Measurements from ENCODE around the gene COPS7A. TPM values are rescaled to one million over a fixed set of nuclear protein-coding genes. Genes with fewer than 3 reads are reported as not detected.

The COPS7A gene
- total RNA-seq, 1 experiment from 2014 or later, result 67.8 TPM

Other genes starting within 250 kb of the COPS7A start
- 265 TPM for gene MRPL51, start 230.8 kb upstream of the COPS7A start, total RNA-seq (2021; ENCODE audit: unreplicated experiment)
- 177 TPM for gene NCAPD2, start 229.9 kb upstream of the COPS7A start, total RNA-seq (2021; ENCODE audit: unreplicated experiment)
- 5,901 TPM for gene GAPDH, start 189.5 kb upstream of the COPS7A start, total RNA-seq (2021; ENCODE audit: unreplicated experiment)
- 0.34 TPM for gene IFFO1, start 168.0 kb upstream of the COPS7A start, total RNA-seq (2021; ENCODE audit: unreplicated experiment)
- gene NOP2, start 155.8 kb upstream of the COPS7A start, total RNA-seq (2021; ENCODE audit: unreplicated experiment), result 108 TPM
- gene CHD4, start 116.7 kb upstream of the COPS7A start, total RNA-seq (2021; ENCODE audit: unreplicated experiment), result 342 TPM
- 5.2 TPM for gene LPAR5, start 88.1 kb upstream of the COPS7A start, total RNA-seq (2021; ENCODE audit: unreplicated experiment)
- gene ACRBP, start 76.6 kb upstream of the COPS7A start, total RNA-seq (2021; ENCODE audit: unreplicated experiment), result 1.0 TPM
- 17.9 TPM for gene ING4, start 60.9 kb upstream of the COPS7A start, total RNA-seq (2021; ENCODE audit: unreplicated experiment)
- gene ZNF384, start 34.7 kb upstream of the COPS7A start, total RNA-seq (2021; ENCODE audit: unreplicated experiment), result 73.4 TPM
- gene PIANP, start 23.2 kb upstream of the COPS7A start, total RNA-seq (2021; ENCODE audit: unreplicated experiment), result not detected
- gene MLF2, start 29.1 kb downstream of the COPS7A start, total RNA-seq (2021; ENCODE audit: unreplicated experiment), result 309 TPM
- gene PTMS, start 42.3 kb downstream of the COPS7A start, total RNA-seq (2021; ENCODE audit: unreplicated experiment), result 494 TPM
- gene LAG3, start 48.5 kb downstream of the COPS7A start, total RNA-seq (2021; ENCODE audit: unreplicated experiment), result 3.3 TPM
- 0.42 TPM for gene CD4, start 65.5 kb downstream of the COPS7A start, total RNA-seq (2021; ENCODE audit: unreplicated experiment)
- 2.3 TPM for gene GPR162, start 97.8 kb downstream of the COPS7A start, total RNA-seq (2021; ENCODE audit: unreplicated experiment)
- gene P3H3, start 104.4 kb downstream of the COPS7A start, total RNA-seq (2021; ENCODE audit: unreplicated experiment), result 32.2 TPM
- 8.7 TPM for gene GNB3, start 116.9 kb downstream of the COPS7A start, total RNA-seq (2021; ENCODE audit: unreplicated experiment)
- 63.0 TPM for gene CDCA3, start 127.2 kb downstream of the COPS7A start, total RNA-seq (2021; ENCODE audit: unreplicated experiment)
- gene USP5, start 128.1 kb downstream of the COPS7A start, total RNA-seq (2021; ENCODE audit: unreplicated experiment), result 175 TPM
- gene TPI1, start 143.5 kb downstream of the COPS7A start, total RNA-seq (2021; ENCODE audit: unreplicated experiment), result 1,068 TPM
- gene SPSB2, start 149.3 kb downstream of the COPS7A start, total RNA-seq (2021; ENCODE audit: unreplicated experiment), result 10.0 TPM
- 8.0 TPM for gene LRRC23, start 180.8 kb downstream of the COPS7A start, total RNA-seq (2021; ENCODE audit: unreplicated experiment)
- 117 TPM for gene ENO2, start 190.5 kb downstream of the COPS7A start, total RNA-seq (2021; ENCODE audit: unreplicated experiment)
- 104 TPM for gene ATN1, start 203.9 kb downstream of the COPS7A start, total RNA-seq (2021; ENCODE audit: unreplicated experiment)
- not detected for gene RNU7-1, start 219.8 kb downstream of the COPS7A start, total RNA-seq (2021; ENCODE audit: unreplicated experiment)
- 202 TPM for gene C12orf57, start 220.0 kb downstream of the COPS7A start, total RNA-seq (2021; ENCODE audit: unreplicated experiment)
- 47.7 TPM for gene PTPN6, start 227.3 kb downstream of the COPS7A start, total RNA-seq (2021; ENCODE audit: unreplicated experiment)
- 466 TPM for gene PHB2, start 246.6 kb downstream of the COPS7A start, total RNA-seq (2021; ENCODE audit: unreplicated experiment)
- 111 TPM for gene EMG1, start 246.9 kb downstream of the COPS7A start, total RNA-seq (2021; ENCODE audit: unreplicated experiment)

All from HCT116 (cell line).